Testis (tissue), 2 donors: ENCODE data around the gene DACH1.

ENCODE experiments used
- POLR2A ChIP-seq: fragments of 450-650 bp; IDR thresholded peaks from one replicate; pipeline ENCODE4 v1.6.1; 2017; ENCODE audit warnings: antibody characterized with exemption, mild to moderate bottlenecking, moderate library complexity
- TF ChIP-seq, protein P1 (sequence below), 3 experiments: fragments of 450-650 bp in 2 of 3; fragments of 200-600 bp in 1 of 3; sonication (generic) in 1 of 3; IDR thresholded peaks; one replicate each; pipeline ENCODE4 v1.5.1; 2016 to 2019; ENCODE audit warnings: antibody characterized with exemption in 3 of 3, mild to moderate bottlenecking in 2 of 3, moderate library complexity in 1 of 3

DNA sequence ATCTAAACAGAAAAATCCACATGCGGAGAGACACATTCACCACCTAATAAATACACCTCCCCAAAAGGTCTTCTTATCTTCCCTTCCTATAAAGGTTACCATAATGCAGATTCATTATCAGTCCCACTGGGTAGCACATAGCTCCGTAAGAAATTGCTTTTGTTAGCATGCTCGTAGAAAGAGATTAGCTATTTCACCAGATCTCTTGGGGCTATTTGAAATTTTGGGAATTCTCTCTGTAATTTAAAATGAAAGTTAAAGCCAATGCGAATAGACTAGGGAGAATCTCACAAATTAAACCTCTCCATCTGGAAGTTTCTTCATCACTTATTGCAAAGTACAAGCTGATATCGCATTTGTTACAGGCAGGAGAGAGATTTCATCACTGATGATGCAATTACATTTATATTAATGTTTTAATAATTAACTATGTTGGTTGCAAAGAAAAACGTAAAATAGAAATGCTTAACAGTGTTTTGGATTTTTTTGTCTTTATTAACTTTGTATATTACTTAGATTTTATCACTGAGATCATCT, 12.9 kb upstream of the DACH1 start:
- no peak for TF ChIP-seq POLR2A
- TF ChIP-seq, protein P1, sequence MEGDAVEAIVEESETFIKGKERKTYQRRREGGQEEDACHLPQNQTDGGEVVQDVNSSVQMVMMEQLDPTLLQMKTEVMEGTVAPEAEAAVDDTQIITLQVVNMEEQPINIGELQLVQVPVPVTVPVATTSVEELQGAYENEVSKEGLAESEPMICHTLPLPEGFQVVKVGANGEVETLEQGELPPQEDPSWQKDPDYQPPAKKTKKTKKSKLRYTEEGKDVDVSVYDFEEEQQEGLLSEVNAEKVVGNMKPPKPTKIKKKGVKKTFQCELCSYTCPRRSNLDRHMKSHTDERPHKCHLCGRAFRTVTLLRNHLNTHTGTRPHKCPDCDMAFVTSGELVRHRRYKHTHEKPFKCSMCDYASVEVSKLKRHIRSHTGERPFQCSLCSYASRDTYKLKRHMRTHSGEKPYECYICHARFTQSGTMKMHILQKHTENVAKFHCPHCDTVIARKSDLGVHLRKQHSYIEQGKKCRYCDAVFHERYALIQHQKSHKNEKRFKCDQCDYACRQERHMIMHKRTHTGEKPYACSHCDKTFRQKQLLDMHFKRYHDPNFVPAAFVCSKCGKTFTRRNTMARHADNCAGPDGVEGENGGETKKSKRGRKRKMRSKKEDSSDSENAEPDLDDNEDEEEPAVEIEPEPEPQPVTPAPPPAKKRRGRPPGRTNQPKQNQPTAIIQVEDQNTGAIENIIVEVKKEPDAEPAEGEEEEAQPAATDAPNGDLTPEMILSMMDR (IDR thresholded peaks at IDR 0.05): no peak
